Measurements from ENCODE around the gene CREB3L4.
"Not testable (repeated sequence)": the region's sequence is repeated elsewhere in the genome, so short reads cannot be mapped to it uniquely, and the experiment has no call there.

CREB3L4 gene

GRCh38 chr1:153981735-153982134 lies 14.0 kb downstream of the CREB3L4 start:
- in situ Hi-C loops (cut with MboI; ENCODE audit: low sequenced_read_pairs) = loop anchor here (25.0 kb wide), 3 partner anchors 169 to 444 kb away; partner anchors contain the start of genes ILF2, S100A3, S100A4 and S100A5

- in situ Hi-C loops (cut with MboI; ENCODE audit: low sequenced_read_pairs) = loop anchor here (25.0 kb wide), 3 partner anchors 172 to 447 kb away; partner anchors contain the start of genes ILF2, S100A3, S100A4 and S100A5
Observed at GRCh38 chr1:153984123-153984894, 16.6 kb downstream of the CREB3L4 start.

GRCh38 chr1:153985341-153985912 lies 17.7 kb downstream of the CREB3L4 start:
- in situ Hi-C loops (cut with MboI; ENCODE audit: low sequenced_read_pairs) = loop anchor here (25.0 kb wide), 3 partner anchors 173 to 448 kb away; partner anchors contain the start of genes ILF2, S100A3, S100A4 and S100A5

- in situ Hi-C loops (cut with MboI; ENCODE audit: low sequenced_read_pairs) = loop anchor here (25.0 kb wide), 3 partner anchors 174 to 449 kb away; partner anchors contain the start of genes ILF2, S100A3, S100A4 and S100A5
Observed at GRCh38 chr1:153985941-153986761, 18.4 kb downstream of the CREB3L4 start, which contains the start of gene RAB13. RAB13 (minus strand) TSS chr1:153986339; CDS start chr1:153986236, 103 bp downstream.

- in situ Hi-C loops (cut with MboI; ENCODE audit: low sequenced_read_pairs) = loop anchor here (25.0 kb wide), 3 partner anchors 175 to 450 kb away; partner anchors contain the start of genes ILF2, S100A3, S100A4 and S100A5
Observed at GRCh38 chr1:153987621-153988020, 19.9 kb downstream of the CREB3L4 start.

GRCh38 chr1:153990468-153991150 lies 22.9 kb downstream of the CREB3L4 start, which contains the start of gene RPS27:
RPS27 (plus strand) TSS chr1:153990762; CDS start chr1:153990797, 35 bp downstream.
- in situ Hi-C loops (cut with MboI; ENCODE audit: low sequenced_read_pairs) = loop anchor here (25.0 kb wide), 3 partner anchors 178 to 453 kb away; partner anchors contain the start of genes ILF2, S100A3, S100A4 and S100A5

GRCh38 chr1:153991151-153991630 lies 23.5 kb downstream of the CREB3L4 start:
- in situ Hi-C loops (cut with MboI; ENCODE audit: low sequenced_read_pairs) = loop anchor here (25.0 kb wide), 3 partner anchors 179 to 454 kb away; partner anchors contain the start of genes ILF2, S100A3, S100A4 and S100A5

- in situ Hi-C loops (cut with MboI; ENCODE audit: low sequenced_read_pairs) = loop anchor here (25.0 kb wide), 3 partner anchors 180 to 455 kb away; partner anchors contain the start of genes ILF2, S100A3, S100A4 and S100A5
Observed at GRCh38 chr1:153991806-153992205, 24.1 kb downstream of the CREB3L4 start.

- in situ Hi-C loops (cut with MboI; ENCODE audit: low sequenced_read_pairs) = loop anchor here (25.0 kb wide), 3 partner anchors 183 to 458 kb away; partner anchors contain the start of genes ILF2, S100A3, S100A4 and S100A5
Observed at GRCh38 chr1:153995202-153995601, 27.5 kb downstream of the CREB3L4 start.

GRCh38 chr1:153995640-153996039 lies 27.9 kb downstream of the CREB3L4 start:
- in situ Hi-C loops (cut with MboI; ENCODE audit: low sequenced_read_pairs) = loop anchor here (25.0 kb wide), 3 partner anchors 183 to 458 kb away; partner anchors contain the start of genes ILF2, S100A3, S100A4 and S100A5

GRCh38 chr1:153996882-153997281 lies 29.2 kb downstream of the CREB3L4 start:
- in situ Hi-C loops (cut with MboI; ENCODE audit: low sequenced_read_pairs) = loop anchor here (25.0 kb wide), 3 partner anchors 185 to 460 kb away; partner anchors contain the start of genes ILF2, S100A3, S100A4 and S100A5

- in situ Hi-C loops (cut with MboI; ENCODE audit: low sequenced_read_pairs) = no loop called here
Observed at GRCh38 chr1:154000420-154000819, 32.7 kb downstream of the CREB3L4 start.

- in situ Hi-C loops (cut with MboI; ENCODE audit: low sequenced_read_pairs) = no loop called here
Observed at GRCh38 chr1:154006136-154006535, 38.4 kb downstream of the CREB3L4 start.

- in situ Hi-C loops (cut with MboI; ENCODE audit: low sequenced_read_pairs) = no loop called here
Observed at GRCh38 chr1:154012129-154012528, 44.4 kb downstream of the CREB3L4 start.

GRCh38 chr1:154012543-154012942 lies 44.8 kb downstream of the CREB3L4 start:
- in situ Hi-C loops (cut with MboI; ENCODE audit: low sequenced_read_pairs) = not testable (repeated sequence)

GRCh38 chr1:154014154-154014907 lies 46.6 kb downstream of the CREB3L4 start:
- in situ Hi-C loops (cut with MboI; ENCODE audit: low sequenced_read_pairs) = no loop called here

GRCh38 chr1:154019269-154019668 lies 51.6 kb downstream of the CREB3L4 start:
- in situ Hi-C loops (cut with MboI; ENCODE audit: low sequenced_read_pairs) = no loop called here

- in situ Hi-C loops (cut with MboI; ENCODE audit: low sequenced_read_pairs) = no loop called here
Observed at GRCh38 chr1:154019940-154020339, 52.2 kb downstream of the CREB3L4 start.
